SW480 (cell line): Measurements from ENCODE around the gene GCNT2.
"Not testable (repeated sequence)": the region's sequence is repeated elsewhere in the genome, so short reads cannot be mapped to it uniquely, and the experiment has no call there.

ENCODE experiments used
- DNase-seq: peaks from one replicate; pipeline ENCODE4 v3.0.0-alpha.2; 2016; ENCODE audit warnings: low spot score

The GCNT2 gene

GRCh38 chr6:10514049-10514780 is 6.9 kb upstream of the GCNT2 start:
- DNase-seq = no peak

- DNase-seq = no peak
Measured at GRCh38 chr6:10516953-10517352, 4.2 kb upstream of the GCNT2 start.

- DNase-seq = no peak
Measured at GRCh38 chr6:10518557-10519407, 2.4 kb upstream of the GCNT2 start.

GRCh38 chr6:10519408-10519697 is 1.8 kb upstream of the GCNT2 start:
- DNase-seq = not testable (repeated sequence)

- no peak for DNase-seq
Measured at GRCh38 chr6:10520468-10520867, 683 bp upstream of the GCNT2 start.

GRCh38 chr6:10522929-10523573 is 1.9 kb downstream of the GCNT2 start:
- DNase-seq = no peak

- DNase-seq = no peak
Measured at GRCh38 chr6:10526156-10526555, 5.0 kb downstream of the GCNT2 start.

- DNase-seq = no peak
Measured at GRCh38 chr6:10528158-10528981, 7.2 kb downstream of the GCNT2 start.

GRCh38 chr6:10529231-10529801 is 8.2 kb downstream of the GCNT2 start:
- DNase-seq = no peak

- DNase-seq = not testable (repeated sequence)
Measured at GRCh38 chr6:10529828-10530374, 8.8 kb downstream of the GCNT2 start.

- no peak for DNase-seq
Measured at GRCh38 chr6:10531503-10531902, 10.4 kb downstream of the GCNT2 start.

- no peak for DNase-seq
Measured at GRCh38 chr6:10531942-10532341, 10.8 kb downstream of the GCNT2 start.

- no peak for DNase-seq
Measured at GRCh38 chr6:10532392-10532791, 11.2 kb downstream of the GCNT2 start.

GRCh38 chr6:10534419-10534762 is 13.2 kb downstream of the GCNT2 start:
- no peak for DNase-seq

GRCh38 chr6:10535193-10535592 is 14.0 kb downstream of the GCNT2 start:
- DNase-seq = no peak

- no peak for DNase-seq
Measured at GRCh38 chr6:10537726-10538125, 16.6 kb downstream of the GCNT2 start.

GRCh38 chr6:10540073-10540746 is 19.1 kb downstream of the GCNT2 start:
- no peak for DNase-seq

- DNase-seq = no peak
Measured at GRCh38 chr6:10541591-10541990, 20.4 kb downstream of the GCNT2 start.

- no peak for DNase-seq
Measured at GRCh38 chr6:10542213-10542612, 21.1 kb downstream of the GCNT2 start.

- DNase-seq = no peak
Measured at GRCh38 chr6:10543488-10543887, 22.3 kb downstream of the GCNT2 start.

- DNase-seq = no peak
Measured at GRCh38 chr6:10545482-10545881, 24.3 kb downstream of the GCNT2 start.
